Measurements from ENCODE around the gene LRRC74B. TPM values are rescaled to one million over a fixed set of nuclear protein-coding genes. Genes with fewer than 3 reads are reported as not detected.

Gene LRRC74B
- total and polyA plus RNA-seq, 2 of the 4 experiments (the other 2 are of a cell fraction) = not detected

DNA sequence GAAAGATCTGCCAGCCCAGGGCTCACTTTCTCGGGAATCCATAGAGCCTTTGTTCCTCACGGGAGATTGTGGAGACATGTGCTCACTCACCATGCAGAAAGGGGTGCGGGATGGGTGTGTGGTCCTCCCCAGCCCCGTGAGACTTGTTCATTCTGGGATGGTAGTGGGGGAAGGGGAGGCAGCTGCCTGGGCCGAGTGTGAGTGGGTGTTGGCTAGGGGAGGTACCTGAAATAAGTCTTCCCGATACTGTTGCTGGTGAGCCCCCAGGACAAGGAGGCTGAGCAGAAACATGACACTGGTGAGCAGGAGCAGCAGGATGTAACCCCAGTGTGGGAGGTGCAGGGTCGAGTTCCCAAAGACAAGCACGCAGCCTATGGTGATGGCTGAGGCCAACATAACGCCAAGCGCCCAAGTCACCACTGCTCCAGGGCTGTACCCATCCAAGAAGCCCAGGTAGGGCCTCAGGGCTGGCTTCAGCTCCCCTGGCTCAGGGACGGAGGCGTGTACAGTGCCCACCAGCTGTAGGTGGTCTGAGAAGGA, 16.2 kb upstream of the LRRC74B start:
- ChIA-PET CTCF (no interaction called here), POLR2A (ENCODE audit: unreplicated experiment) (no interaction called here)
- no peak for DNase-seq
- Histone ChIP-seq H2AK9ac (replicated peaks; ENCODE audit: low read depth, low read length, poor library complexity) (no peak overlapping the region), H3K36me3 (ENCODE audit: control insufficient read depth, insufficient read depth, low read length) (no peaks in the 10 kb centered on the region), H4K20me1 (ENCODE audit: insufficient read depth, low read length) (no peaks in the 10 kb centered on the region), H2BK20ac (ENCODE audit: low read depth, low read length) (no peak overlapping the region), H3K9me1 (ENCODE audit: insufficient read depth, low read length) (no peaks in the 10 kb centered on the region), H3K27ac (ENCODE audit: insufficient read depth, low read length) (no peak overlapping the region), H3K9ac (ENCODE audit: low read depth, low read length) (no peak overlapping the region), H3K56ac (ENCODE audit: extremely low read depth, insufficient read depth, low read length) (no peak overlapping the region), H3K4me1 (ENCODE audit: control insufficient read depth, insufficient read depth, low read length) (peaks cover 3% of the 10 kb centered on the region; the same call in 1 of the 2 replicates), H4K5ac (ENCODE audit: low read depth, low read length) (no peak overlapping the region), H3K23ac (ENCODE audit: low read depth, low read length) (no peak overlapping the region), H2BK5ac (ENCODE audit: low read depth, low read length, poor library complexity, severe bottlenecking) (no peak overlapping the region), H2AFZ (replicated peaks; ENCODE audit: low read length, poor library complexity) (no peak overlapping the region), H2BK15ac (ENCODE audit: low read depth, low read length) (no peak overlapping the region), H4K91ac (ENCODE audit: insufficient read depth, low read depth, low read length) (no peak overlapping the region), H3K14ac (replicated peaks; ENCODE audit: low read depth, low read length) (no peak overlapping the region), H3K9me3 (ENCODE audit: control insufficient read depth, insufficient read depth, low read length) (no peaks in the 10 kb centered on the region), H2BK120ac (ENCODE audit: low read depth, low read length) (no peak overlapping the region), H3K4me3 (ENCODE audit: insufficient read depth, low read depth, low read length) (no peak overlapping the region), H3K79me1 (ENCODE audit: low read depth in 1 of 2, low read length in 2 of 2) (no peaks in the 10 kb centered on the region), H3K18ac (ENCODE audit: low read depth, low read length) (no peak overlapping the region), H4K8ac (ENCODE audit: low read depth in 2 of 2, low read length in 2 of 2) (no peak overlapping the region), H3K27me3 (ENCODE audit: control insufficient read depth, insufficient read depth, low read length) (peaks cover 34% of the 10 kb centered on the region), H3K4ac (ENCODE audit: low read depth, low read length) (no peak overlapping the region), H2AK5ac (ENCODE audit: low read depth, low read length) (no peak overlapping the region), H3K4me2 (ENCODE audit: low read depth, low read length) (no peak overlapping the region)
- no peak for ATAC-seq (ENCODE audit: low read depth)
- intact Hi-C loops (cut with micrococcal nuclease) (no loop called here), in situ Hi-C loops (cut with MboI; ENCODE audit: low sequenced_read_pairs) (no loop called here), dilution Hi-C loops (cut with HindIII; ENCODE audit: low sequenced_read_pairs, unreplicated experiment) (no loop called here)
- 55% methylated on average over 9 of the region's 12 CpGs; no CpG with 5 or more reads in 1 of the 2 experiments for WGBS, 2 experiments (ENCODE audit: extremely low coverage in 2 of 2, insufficient read length in 1 of 2)
- no TSS peak for BruUV-seq (replicated peaks)
- TF ChIP-seq BHLHE40 (IDR thresholded peaks at IDR 0.05; ENCODE audit: low read depth, low read length) = no peak
- TF ChIP-seq CHD1 (IDR thresholded peaks at IDR 0.05; ENCODE audit: low read depth, low read length) = no peak
- TF ChIP-seq MAFK (IDR thresholded peaks at IDR 0.05; ENCODE audit: low read depth, low read length) = no peak
- TF ChIP-seq, protein P1, sequence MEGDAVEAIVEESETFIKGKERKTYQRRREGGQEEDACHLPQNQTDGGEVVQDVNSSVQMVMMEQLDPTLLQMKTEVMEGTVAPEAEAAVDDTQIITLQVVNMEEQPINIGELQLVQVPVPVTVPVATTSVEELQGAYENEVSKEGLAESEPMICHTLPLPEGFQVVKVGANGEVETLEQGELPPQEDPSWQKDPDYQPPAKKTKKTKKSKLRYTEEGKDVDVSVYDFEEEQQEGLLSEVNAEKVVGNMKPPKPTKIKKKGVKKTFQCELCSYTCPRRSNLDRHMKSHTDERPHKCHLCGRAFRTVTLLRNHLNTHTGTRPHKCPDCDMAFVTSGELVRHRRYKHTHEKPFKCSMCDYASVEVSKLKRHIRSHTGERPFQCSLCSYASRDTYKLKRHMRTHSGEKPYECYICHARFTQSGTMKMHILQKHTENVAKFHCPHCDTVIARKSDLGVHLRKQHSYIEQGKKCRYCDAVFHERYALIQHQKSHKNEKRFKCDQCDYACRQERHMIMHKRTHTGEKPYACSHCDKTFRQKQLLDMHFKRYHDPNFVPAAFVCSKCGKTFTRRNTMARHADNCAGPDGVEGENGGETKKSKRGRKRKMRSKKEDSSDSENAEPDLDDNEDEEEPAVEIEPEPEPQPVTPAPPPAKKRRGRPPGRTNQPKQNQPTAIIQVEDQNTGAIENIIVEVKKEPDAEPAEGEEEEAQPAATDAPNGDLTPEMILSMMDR (conservative IDR thresholded peaks at IDR 0.05; ENCODE audit: low read depth, low read length) = no peak
- no peak for TF ChIP-seq RFX5 (IDR thresholded peaks at IDR 0.05; ENCODE audit: low read depth, low read length)
- no peak for TF ChIP-seq FOS (IDR thresholded peaks at IDR 0.05; ENCODE audit: low read depth, low read length)
- TF ChIP-seq POLR2A (IDR thresholded peaks at IDR 0.05; ENCODE audit: low read depth, low read length) = no peak

All from IMR-90 (cell line).